GM23338 (cell line): ENCODE measurements around the gene OASL. TPM values are rescaled to one million over a fixed set of nuclear protein-coding genes. Genes with fewer than 3 reads are reported as not detected.

Experiments used
- ATAC-seq: fragments of 200-7000 bp; cut with Tn5 transposase; 3 replicates; pipeline ENCODE4 v1.9.1; 2020
- DNase-seq: peaks from one replicate; pipeline ENCODE4 v3.0.0-alpha.2; 2015; ENCODE audit warnings: low spot score
- H2AFZ ChIP-seq: fragments of 200-600 bp; sonication (generic); 2 replicates; pipeline ENCODE4 v1.8.0; 2016; ENCODE audit warnings: antibody characterized with exemption, mild to moderate bottlenecking, moderate library complexity
- H3F3A ChIP-seq: fragments of 200-600 bp; sonication (generic); replicated peaks from 2 replicates; pipeline ENCODE4 v1.8.0; 2017; ENCODE audit warnings: antibody characterized with exemption, mixed run types, low read depth
- H3K27ac ChIP-seq: fragments of 200-600 bp; sonication (generic); 2 replicates; pipeline ENCODE4 v1.6.1; 2016; ENCODE audit warnings: low read depth
- H3K27me3 ChIP-seq: fragments of 200-600 bp; sonication (generic); 2 replicates; pipeline ENCODE4 v1.8.0; 2016; ENCODE audit warnings: mild to moderate bottlenecking, mixed run types, moderate library complexity; ENCODE audit not compliant: insufficient read depth
- H3K36me3 ChIP-seq: fragments of 200-600 bp; sonication (generic); 2 replicates; pipeline ENCODE4 v1.8.0; 2016; ENCODE audit warnings: mild to moderate bottlenecking; ENCODE audit not compliant: insufficient read depth
- H3K4me1 ChIP-seq: fragments of 200-600 bp; sonication (generic); 2 replicates; pipeline ENCODE4 v1.8.0; 2016; ENCODE audit warnings: mild to moderate bottlenecking, moderate library complexity; ENCODE audit not compliant: insufficient read depth
- H3K4me2 ChIP-seq: fragments of 200-600 bp; sonication (generic); 2 replicates; pipeline ENCODE4 v1.7.1; 2017; ENCODE audit warnings: mixed run types
- H3K4me3 ChIP-seq: fragments of 200-600 bp; sonication (generic); 2 replicates; pipeline ENCODE4 v1.6.1; 2016; ENCODE audit warnings: mixed run types
- H3K79me2 ChIP-seq: fragments of 200-600 bp; sonication (generic); replicated peaks from 2 replicates; pipeline ENCODE4 v1.8.0; 2017; ENCODE audit warnings: mild to moderate bottlenecking; ENCODE audit not compliant: insufficient read depth
- H3K9me2 ChIP-seq: fragments of 200-600 bp; sonication (generic); 2 replicates; pipeline ENCODE4 v1.8.0; 2017; ENCODE audit not compliant: insufficient read depth
- H4K20me1 ChIP-seq: fragments of 200-600 bp; sonication (generic); replicated peaks from 2 replicates; pipeline ENCODE4 v1.8.0; 2017; ENCODE audit warnings: mild to moderate bottlenecking; ENCODE audit not compliant: insufficient read depth
- H3K27ac Mint-ChIP-seq: 2 replicates; pipeline ENCODE4 v1.8.0; 2020; ENCODE audit warnings: inconsistent platforms, mild to moderate bottlenecking, moderate library complexity, mixed read lengths
- H3K27me3 Mint-ChIP-seq: 3 replicates; pipeline ENCODE4 v1.8.0; 2022; ENCODE audit warnings: low read depth, mild to moderate bottlenecking, moderate library complexity, mixed read lengths, inconsistent platforms; ENCODE audit not compliant: insufficient read depth, poor library complexity
- H3K36me3 Mint-ChIP-seq: 3 replicates; pipeline ENCODE4 v1.8.0; 2021; ENCODE audit warnings: low read depth, mild to moderate bottlenecking, inconsistent platforms, moderate library complexity, mixed read lengths
- H3K4me1 Mint-ChIP-seq: 3 replicates; pipeline ENCODE4 v1.8.0; 2020; ENCODE audit warnings: mild to moderate bottlenecking, inconsistent platforms, mixed read lengths
- H3K4me3 Mint-ChIP-seq: 3 replicates; pipeline ENCODE4 v1.8.0; 2021; ENCODE audit warnings: moderate library complexity, mild to moderate bottlenecking, inconsistent platforms, mixed read lengths
- H3K9me3 Mint-ChIP-seq: 3 replicates; pipeline ENCODE4 v1.8.0; 2020; ENCODE audit warnings: moderate library complexity, mild to moderate bottlenecking, inconsistent platforms, mixed read lengths
- EZH2 ChIP-seq: fragments of 200-600 bp; sonication (generic); IDR thresholded peaks from one replicate; pipeline ENCODE4 v1.8.0; 2017; ENCODE audit warnings: antibody characterized with exemption, mild to moderate bottlenecking, low read depth; ENCODE audit not compliant: unreplicated experiment
- NANOG ChIP-seq: IDR thresholded peaks from 2 replicates; pipeline ENCODE4 v1.6.1; 2016; ENCODE audit warnings: antibody characterized with exemption, borderline replicate concordance
- STAT1 ChIP-seq: IDR thresholded peaks from one replicate; pipeline ENCODE4 v1.6.1; 2016; ENCODE audit warnings: antibody characterized with exemption; ENCODE audit not compliant: unreplicated experiment
- ZNF331 ChIP-seq: fragments of 250-450 bp; sonication (Bioruptor Pico); IDR thresholded peaks from 2 replicates; pipeline ENCODE4 v1.5.0; 2020; ENCODE audit warnings: low read depth, mild to moderate bottlenecking, moderate library complexity
- polyA plus RNA-seq: library from polyadenylated mRNA; unstranded; fragments of >200 nt; fragmentation: Nextera tagmentation; extraction: Ambion mirVana; gene quantifications from 2 replicates; pipeline ENCODE4 v1.2.1, GENCODE V29; 2016
- total RNA-seq: library from RNA; depleted of rRNA; stranded (reverse); fragments of >200 nt; shearing (Covaris generic); gene quantifications from 2 replicates; pipeline ENCODE4 v1.2.3, GENCODE V29; 2014
- TF ChIP-seq, protein P1 (sequence below), 2 experiments: fragments of 200-600 bp in 1 of 2; sonication (generic) in 1 of 2; conservative IDR thresholded peaks; 2 replicates each; pipeline versions ENCODE4 v1.5.1 to v1.6.1; 2016 to 2017; ENCODE audit warnings: antibody characterized with exemption in 2 of 2, low read depth in 2 of 2, mild to moderate bottlenecking in 2 of 2, moderate library complexity in 1 of 2
- TF ChIP-seq, protein P2 (sequence below): IDR thresholded peaks from one replicate; pipeline ENCODE4 v1.6.1; 2018; ENCODE audit warnings: antibody characterized with exemption; ENCODE audit not compliant: unreplicated experiment
- TF ChIP-seq, protein P3 (sequence below): fragments of 250-450 bp; sonication (Bioruptor Pico); IDR thresholded peaks from 2 replicates; pipeline ENCODE4 v1.5.0; 2020; ENCODE audit warnings: mild to moderate bottlenecking, moderate library complexity

Gene OASL
- total and polyA plus RNA-seq, 2 experiments from 2014 or later: not detected

DNA sequence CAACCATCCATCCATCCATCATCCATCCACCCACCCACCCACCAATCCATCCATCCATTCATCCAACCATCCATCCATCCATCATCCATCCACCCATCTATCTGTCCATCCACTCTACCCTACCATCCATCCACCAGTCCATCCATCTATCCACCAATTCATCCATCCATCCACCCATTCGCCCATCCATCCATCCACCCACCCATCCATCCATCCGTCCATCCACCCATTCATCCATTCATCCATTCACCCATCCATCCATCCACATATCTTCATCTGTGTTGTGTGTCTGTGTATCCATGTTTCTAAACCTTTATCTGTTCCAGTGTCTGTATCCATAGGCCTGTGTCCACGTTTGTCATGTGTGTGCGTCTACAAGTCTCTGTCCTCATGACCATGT, 50.8 kb downstream of the OASL start (continued):
- TF ChIP-seq, protein P1, sequence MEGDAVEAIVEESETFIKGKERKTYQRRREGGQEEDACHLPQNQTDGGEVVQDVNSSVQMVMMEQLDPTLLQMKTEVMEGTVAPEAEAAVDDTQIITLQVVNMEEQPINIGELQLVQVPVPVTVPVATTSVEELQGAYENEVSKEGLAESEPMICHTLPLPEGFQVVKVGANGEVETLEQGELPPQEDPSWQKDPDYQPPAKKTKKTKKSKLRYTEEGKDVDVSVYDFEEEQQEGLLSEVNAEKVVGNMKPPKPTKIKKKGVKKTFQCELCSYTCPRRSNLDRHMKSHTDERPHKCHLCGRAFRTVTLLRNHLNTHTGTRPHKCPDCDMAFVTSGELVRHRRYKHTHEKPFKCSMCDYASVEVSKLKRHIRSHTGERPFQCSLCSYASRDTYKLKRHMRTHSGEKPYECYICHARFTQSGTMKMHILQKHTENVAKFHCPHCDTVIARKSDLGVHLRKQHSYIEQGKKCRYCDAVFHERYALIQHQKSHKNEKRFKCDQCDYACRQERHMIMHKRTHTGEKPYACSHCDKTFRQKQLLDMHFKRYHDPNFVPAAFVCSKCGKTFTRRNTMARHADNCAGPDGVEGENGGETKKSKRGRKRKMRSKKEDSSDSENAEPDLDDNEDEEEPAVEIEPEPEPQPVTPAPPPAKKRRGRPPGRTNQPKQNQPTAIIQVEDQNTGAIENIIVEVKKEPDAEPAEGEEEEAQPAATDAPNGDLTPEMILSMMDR (conservative IDR thresholded peaks at IDR 0.05; ENCODE audit: low read depth in 2 of 2): no peak
- TF ChIP-seq, protein P2, sequence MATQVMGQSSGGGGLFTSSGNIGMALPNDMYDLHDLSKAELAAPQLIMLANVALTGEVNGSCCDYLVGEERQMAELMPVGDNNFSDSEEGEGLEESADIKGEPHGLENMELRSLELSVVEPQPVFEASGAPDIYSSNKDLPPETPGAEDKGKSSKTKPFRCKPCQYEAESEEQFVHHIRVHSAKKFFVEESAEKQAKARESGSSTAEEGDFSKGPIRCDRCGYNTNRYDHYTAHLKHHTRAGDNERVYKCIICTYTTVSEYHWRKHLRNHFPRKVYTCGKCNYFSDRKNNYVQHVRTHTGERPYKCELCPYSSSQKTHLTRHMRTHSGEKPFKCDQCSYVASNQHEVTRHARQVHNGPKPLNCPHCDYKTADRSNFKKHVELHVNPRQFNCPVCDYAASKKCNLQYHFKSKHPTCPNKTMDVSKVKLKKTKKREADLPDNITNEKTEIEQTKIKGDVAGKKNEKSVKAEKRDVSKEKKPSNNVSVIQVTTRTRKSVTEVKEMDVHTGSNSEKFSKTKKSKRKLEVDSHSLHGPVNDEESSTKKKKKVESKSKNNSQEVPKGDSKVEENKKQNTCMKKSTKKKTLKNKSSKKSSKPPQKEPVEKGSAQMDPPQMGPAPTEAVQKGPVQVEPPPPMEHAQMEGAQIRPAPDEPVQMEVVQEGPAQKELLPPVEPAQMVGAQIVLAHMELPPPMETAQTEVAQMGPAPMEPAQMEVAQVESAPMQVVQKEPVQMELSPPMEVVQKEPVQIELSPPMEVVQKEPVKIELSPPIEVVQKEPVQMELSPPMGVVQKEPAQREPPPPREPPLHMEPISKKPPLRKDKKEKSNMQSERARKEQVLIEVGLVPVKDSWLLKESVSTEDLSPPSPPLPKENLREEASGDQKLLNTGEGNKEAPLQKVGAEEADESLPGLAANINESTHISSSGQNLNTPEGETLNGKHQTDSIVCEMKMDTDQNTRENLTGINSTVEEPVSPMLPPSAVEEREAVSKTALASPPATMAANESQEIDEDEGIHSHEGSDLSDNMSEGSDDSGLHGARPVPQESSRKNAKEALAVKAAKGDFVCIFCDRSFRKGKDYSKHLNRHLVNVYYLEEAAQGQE: no peak

DNA sequence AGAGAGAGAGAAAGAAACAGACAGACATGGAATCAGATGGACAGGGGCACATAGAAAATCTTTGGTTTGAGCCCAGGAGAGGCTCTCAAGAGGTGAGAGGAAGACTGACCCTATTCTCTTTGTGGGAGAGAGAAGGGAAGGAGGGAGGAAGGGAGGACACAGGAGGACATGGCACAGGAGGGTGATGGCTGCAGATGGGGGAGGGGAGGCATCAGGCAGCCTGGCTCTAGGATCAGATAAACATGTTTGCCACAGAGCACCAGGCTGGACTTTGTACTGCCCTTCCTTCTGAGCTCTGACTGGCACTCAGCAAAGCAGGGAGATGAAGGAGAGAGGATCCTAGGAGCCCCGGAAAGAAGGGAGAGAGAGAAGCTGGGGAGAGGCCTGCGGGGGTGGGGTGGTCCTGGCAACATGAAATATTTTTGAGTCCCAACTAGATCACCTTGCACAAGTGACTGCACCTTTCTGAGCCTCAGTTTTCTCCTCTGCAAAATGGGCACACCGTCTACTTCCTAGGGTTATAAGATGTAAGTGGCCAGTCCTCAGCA, 54.6 kb downstream of the OASL start:
- Mint-ChIP-seq H3K4me1 (peaks cover 19% of the 10 kb centered on the region), H3K9me3 (peaks cover under 1% of the 10 kb centered on the region; the same call in 1 of the 3 replicates), H3K36me3 (no peaks in the 10 kb centered on the region; the same call in 2 of the 3 replicates), H3K27ac (no peak overlapping the region), H3K4me3 (no peak overlapping the region; the same call in 2 of the 3 replicates), H3K27me3 (no peaks in the 10 kb centered on the region)
- H3K4me2 ChIP-seq: 0 out of 2 replicates have a peak overlapping the region, but pooled peaks have one; percentile 6
- H3K9me2 ChIP-seq: no peaks in the 10 kb centered on the region
- peak overlapping the region; percentile 39; the same call in 1 of the 2 replicates for H2AFZ ChIP-seq
- no peak overlapping the region for H3K27ac ChIP-seq
- no peaks in the 10 kb centered on the region for H3K36me3 ChIP-seq
- H3K4me1 ChIP-seq: peaks cover 9% of the 10 kb centered on the region; the same call in 1 of the 2 replicates
- H3F3A ChIP-seq: no peaks in the 10 kb centered on the region
- H3K27me3 ChIP-seq: no peaks in the 10 kb centered on the region
- peak; percentile 26 for DNase-seq
- H3K4me3 ChIP-seq: no peak overlapping the region
- ATAC-seq: peak; percentile 19; the same call in 2 of the 3 replicates
- no peaks in the 10 kb centered on the region for H3K79me2 ChIP-seq
- H4K20me1 ChIP-seq: no peaks in the 10 kb centered on the region
- TF ChIP-seq EZH2: no peak
- TF ChIP-seq, protein P2: no peak
- no peak for TF ChIP-seq ZNF331 (CRISPR knock-in tag)
- no peak for TF ChIP-seq STAT1
- TF ChIP-seq, protein P3, sequence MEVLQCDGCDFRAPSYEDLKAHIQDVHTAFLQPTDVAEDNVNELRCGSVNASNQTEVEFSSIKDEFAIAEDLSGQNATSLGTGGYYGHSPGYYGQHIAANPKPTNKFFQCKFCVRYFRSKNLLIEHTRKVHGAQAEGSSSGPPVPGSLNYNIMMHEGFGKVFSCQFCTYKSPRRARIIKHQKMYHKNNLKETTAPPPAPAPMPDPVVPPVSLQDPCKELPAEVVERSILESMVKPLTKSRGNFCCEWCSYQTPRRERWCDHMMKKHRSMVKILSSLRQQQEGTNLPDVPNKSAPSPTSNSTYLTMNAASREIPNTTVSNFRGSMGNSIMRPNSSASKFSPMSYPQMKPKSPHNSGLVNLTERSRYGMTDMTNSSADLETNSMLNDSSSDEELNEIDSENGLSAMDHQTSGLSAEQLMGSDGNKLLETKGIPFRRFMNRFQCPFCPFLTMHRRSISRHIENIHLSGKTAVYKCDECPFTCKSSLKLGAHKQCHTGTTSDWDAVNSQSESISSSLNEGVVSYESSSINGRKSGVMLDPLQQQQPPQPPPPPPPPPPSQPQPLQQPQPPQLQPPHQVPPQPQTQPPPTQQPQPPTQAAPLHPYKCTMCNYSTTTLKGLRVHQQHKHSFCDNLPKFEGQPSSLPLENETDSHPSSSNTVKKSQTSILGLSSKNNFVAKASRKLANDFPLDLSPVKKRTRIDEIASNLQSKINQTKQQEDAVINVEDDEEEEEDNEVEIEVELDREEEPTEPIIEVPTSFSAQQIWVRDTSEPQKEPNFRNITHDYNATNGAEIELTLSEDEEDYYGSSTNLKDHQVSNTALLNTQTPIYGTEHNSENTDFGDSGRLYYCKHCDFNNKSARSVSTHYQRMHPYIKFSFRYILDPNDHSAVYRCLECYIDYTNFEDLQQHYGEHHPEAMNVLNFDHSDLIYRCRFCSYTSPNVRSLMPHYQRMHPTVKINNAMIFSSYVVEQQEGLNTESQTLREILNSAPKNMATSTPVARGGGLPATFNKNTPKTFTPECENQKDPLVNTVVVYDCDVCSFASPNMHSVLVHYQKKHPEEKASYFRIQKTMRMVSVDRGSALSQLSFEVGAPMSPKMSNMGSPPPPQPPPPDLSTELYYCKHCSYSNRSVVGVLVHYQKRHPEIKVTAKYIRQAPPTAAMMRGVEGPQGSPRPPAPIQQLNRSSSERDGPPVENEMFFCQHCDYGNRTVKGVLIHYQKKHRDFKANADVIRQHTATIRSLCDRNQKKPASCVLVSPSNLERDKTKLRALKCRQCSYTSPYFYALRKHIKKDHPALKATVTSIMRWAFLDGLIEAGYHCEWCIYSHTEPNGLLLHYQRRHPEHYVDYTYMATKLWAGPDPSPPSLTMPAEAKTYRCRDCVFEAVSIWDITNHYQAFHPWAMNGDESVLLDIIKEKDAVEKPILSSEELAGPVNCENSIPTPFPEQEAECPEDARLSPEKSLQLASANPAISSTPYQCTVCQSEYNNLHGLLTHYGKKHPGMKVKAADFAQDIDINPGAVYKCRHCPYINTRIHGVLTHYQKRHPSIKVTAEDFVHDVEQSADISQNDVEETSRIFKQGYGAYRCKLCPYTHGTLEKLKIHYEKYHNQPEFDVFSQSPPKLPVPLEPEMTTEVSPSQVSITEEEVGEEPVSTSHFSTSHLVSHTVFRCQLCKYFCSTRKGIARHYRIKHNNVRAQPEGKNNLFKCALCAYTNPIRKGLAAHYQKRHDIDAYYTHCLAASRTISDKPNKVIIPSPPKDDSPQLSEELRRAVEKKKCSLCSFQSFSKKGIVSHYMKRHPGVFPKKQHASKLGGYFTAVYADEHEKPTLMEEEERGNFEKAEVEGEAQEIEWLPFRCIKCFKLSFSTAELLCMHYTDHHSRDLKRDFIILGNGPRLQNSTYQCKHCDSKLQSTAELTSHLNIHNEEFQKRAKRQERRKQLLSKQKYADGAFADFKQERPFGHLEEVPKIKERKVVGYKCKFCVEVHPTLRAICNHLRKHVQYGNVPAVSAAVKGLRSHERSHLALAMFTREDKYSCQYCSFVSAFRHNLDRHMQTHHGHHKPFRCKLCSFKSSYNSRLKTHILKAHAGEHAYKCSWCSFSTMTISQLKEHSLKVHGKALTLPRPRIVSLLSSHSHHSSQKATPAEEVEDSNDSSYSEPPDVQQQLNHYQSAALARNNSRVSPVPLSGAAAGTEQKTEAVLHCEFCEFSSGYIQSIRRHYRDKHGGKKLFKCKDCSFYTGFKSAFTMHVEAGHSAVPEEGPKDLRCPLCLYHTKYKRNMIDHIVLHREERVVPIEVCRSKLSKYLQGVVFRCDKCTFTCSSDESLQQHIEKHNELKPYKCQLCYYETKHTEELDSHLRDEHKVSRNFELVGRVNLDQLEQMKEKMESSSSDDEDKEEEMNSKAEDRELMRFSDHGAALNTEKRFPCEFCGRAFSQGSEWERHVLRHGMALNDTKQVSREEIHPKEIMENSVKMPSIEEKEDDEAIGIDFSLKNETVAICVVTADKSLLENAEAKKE (CRISPR knock-in tag): no peak
- TF ChIP-seq NANOG: no peak
